Measurements from ENCODE around the gene HECA.
"Not testable (repeated sequence)": the region's sequence is repeated elsewhere in the genome, so short reads cannot be mapped to it uniquely, and the experiment has no call there.

The HECA gene

GRCh38 chr6:139210766-139211165 lies 75.9 kb downstream of the HECA start:
- DNase-seq (ENCODE audit: low spot score): not testable (repeated sequence)

- DNase-seq (ENCODE audit: low spot score): not testable (repeated sequence)
These were observed 77.6 kb downstream of the HECA start for GRCh38 chr6:139212460-139212859.

GRCh38 chr6:139219271-139219729 lies 84.4 kb downstream of the HECA start:
- DNase-seq (ENCODE audit: low spot score): peak; percentile 20

GRCh38 chr6:139219746-139220145 lies 84.9 kb downstream of the HECA start:
- DNase-seq (ENCODE audit: low spot score): no peak

GRCh38 chr6:139228387-139228786 lies 93.5 kb downstream of the HECA start:
- not testable (repeated sequence) for DNase-seq (ENCODE audit: low spot score)

All from hematopoietic multipotent progenitor cell treated with erythropoietin and hydrocortisone succinate and interleukin-3 and kit ligand, for 15 days (in vitro differentiated cells).